Activated CD4-positive, alpha-beta T cell treated with anti-CD3 and anti-CD28 coated beads, Interleukin-2, amount 50 U/mL, for 48 hours (primary cell): ENCODE results near the gene EXD3.
A peak's percentile ranks its signal among the peaks of the same experiment; 100 is the strongest.

Experiments used
- DNase-seq, 2 experiments: peaks; one replicate each; pipeline ENCODE4 v3.0.0-alpha.2; 2020

Gene EXD3

DNA sequence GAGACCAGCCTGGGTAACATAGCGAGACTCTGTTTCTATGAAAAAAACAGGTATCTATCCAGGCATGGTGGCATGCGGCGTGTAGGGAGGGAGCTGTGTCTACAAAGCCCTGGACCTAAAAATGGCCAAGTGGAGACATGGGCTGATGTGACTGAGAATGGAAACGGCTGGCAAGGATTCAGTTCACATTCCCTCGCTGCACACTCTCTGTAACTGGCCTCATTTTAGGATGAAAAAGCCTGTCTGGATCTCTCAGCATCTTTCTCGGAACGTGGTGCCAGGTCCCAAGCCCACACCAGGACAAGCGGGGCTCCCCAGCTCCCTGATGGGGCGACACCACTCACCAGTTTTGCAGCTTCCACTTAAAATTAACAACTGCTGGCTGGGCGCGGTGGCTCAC lies 13.4 kb downstream of the EXD3 start:
- DNase-seq = no peak

DNA sequence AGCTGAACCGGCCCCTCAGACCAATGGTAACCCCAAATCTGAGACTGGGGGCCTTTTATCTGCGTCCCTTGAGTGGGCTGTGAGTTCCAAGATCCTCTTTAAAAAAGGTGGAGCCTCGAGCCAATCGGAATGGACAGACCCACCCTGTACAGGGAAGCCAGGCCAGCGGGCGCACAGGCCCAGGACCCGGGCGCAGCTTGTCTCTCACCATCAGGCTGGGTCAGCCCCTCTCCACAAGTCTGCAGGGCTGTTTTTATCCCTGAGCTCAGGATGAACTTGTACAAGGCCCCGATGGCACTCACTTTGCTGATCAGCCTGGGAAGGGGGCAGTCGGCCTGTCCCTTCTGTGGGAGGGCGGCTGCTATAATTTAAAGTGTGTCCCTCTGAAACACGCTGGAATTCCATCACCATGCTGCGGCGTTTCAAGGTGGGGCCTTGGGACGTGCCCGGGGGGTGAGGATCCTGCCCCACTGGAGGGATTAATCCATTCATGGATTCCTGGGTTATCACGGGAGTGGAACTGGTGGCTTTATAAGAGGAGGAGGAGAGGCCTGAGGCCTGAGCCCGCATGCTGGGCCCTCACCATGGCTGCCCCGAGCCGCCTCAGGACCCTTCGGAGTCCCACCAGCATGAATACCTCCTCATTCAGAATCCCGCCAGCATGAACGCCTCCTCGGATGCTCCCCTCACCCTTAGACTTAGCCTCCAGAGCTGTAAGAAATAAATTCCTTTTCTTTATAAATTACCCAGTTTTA lies 14.1 kb downstream of the EXD3 start:
- DNase-seq = no peak

DNA sequence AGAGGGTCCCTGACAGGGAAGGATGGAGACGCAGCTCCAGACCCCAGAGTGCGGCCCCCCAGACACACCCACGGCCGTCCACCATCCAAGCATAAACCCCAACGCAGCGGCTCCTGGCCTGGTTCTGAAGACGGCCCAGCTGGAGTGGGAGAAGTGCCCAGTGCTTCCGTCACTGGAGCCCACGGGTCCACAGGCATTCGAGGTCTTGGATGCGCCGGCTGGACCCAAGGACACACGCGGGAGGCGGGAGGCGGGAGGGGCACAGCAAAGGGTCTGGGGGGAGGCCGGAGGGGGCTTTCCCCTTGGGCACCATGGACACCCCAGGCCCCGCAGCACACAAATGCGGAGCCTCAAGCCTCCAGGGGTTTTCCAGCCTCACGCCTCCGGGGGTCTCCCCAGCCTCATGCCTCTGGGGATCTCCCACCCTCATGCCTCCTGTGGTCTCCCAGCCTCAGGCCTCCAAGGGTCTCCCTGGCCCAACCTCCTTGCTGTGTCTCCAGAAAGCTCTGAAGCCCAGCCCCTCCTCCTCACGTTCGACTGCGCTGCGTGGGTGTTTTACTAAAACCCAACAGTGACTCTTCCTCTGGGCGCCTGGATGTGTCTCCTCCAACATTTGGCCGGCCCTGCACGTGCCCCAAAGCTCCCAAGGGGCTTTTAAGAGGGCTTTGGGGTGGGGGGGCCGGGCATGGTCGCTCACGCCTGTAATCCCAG lies 15.2 kb downstream of the EXD3 start:
- no peak for DNase-seq

DNA sequence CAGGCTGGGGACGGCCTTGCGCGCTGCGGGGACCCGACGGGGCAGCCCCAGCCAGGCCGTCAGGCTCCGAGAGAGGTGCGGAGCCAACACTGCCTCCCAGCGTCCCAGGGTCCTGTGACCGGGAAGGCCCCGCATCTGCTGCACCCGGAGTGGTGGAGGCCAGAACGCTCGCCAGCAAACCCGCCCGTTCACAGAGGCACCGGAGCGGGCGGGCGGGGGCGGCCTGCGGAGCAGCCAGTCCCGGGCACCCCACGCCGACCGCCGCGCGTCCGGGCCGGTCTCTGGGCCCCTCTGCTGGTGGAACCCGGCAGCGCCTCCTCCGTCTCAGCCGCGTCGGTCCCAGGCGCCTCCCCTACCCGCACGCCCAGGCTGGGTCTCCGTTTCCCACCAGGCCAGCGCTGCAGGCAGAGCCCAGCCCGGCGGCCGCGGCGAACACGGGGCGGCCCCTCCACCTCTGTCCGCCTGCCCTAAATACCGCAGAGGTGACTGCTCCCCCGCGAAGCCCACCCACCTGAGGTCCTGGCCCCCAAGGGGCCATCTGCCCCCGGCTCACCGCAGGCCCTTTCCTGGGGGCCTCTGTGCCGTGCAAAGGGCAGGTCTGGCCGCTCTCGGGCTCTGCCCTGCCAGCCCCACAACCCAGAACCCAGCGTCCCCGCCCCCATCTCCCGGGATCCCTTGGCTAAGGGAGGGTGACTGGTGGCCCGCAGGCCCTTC lies 15.9 kb downstream of the EXD3 start:
- DNase-seq = peak; percentile 73 to 75

GRCh38 chr9:137406085-137406760 lies 16.7 kb downstream of the EXD3 start:
- no peak for DNase-seq

- no peak for DNase-seq
Observed at GRCh38 chr9:137405677-137406081, 17.3 kb downstream of the EXD3 start.

GRCh38 chr9:137404961-137405567 lies 17.9 kb downstream of the EXD3 start:
- DNase-seq = no peak

GRCh38 chr9:137403269-137403668 lies 19.7 kb downstream of the EXD3 start:
- DNase-seq = no peak

GRCh38 chr9:137402746-137403145 lies 20.2 kb downstream of the EXD3 start:
- no peak for DNase-seq

GRCh38 chr9:137398561-137399468 lies 24.1 kb downstream of the EXD3 start:
- no peak for DNase-seq

DNA sequence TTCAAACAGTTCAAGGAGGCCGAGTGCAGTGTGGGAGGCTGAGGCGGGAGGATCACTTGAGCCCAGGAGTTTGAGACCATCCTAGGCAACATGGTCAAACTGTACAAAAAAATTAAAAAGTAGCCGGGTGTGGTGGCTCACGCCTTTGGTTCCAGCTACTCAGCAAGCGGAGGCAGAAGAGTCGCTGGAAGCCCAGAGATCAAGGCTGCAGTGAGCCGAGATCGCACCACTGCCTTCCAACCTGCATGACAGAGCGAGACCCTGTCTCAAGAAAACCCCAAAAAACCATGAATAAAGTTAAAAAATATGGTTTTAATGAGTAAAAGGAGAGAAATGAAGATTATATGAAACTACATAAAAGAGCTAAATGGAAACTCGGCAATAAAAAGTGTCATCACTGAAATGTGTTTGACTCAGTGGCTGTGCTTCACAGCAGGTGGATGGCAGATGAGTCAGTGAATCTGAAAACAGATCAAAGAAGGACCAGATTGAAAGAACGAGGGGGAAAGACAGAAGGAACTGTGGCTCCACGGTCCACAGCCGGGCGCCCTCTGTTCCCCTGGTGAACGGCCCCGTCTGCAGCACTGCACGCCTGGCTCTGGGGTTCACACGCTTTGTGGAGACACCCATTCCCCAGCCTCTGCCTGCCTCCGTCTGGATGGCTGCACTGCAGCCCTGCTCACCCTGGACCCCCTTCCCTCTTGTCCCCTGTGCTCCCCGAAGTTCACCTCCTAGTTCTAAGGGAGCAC lies 25.1 kb downstream of the EXD3 start:
- DNase-seq = peak; percentile 59 to 66

DNA sequence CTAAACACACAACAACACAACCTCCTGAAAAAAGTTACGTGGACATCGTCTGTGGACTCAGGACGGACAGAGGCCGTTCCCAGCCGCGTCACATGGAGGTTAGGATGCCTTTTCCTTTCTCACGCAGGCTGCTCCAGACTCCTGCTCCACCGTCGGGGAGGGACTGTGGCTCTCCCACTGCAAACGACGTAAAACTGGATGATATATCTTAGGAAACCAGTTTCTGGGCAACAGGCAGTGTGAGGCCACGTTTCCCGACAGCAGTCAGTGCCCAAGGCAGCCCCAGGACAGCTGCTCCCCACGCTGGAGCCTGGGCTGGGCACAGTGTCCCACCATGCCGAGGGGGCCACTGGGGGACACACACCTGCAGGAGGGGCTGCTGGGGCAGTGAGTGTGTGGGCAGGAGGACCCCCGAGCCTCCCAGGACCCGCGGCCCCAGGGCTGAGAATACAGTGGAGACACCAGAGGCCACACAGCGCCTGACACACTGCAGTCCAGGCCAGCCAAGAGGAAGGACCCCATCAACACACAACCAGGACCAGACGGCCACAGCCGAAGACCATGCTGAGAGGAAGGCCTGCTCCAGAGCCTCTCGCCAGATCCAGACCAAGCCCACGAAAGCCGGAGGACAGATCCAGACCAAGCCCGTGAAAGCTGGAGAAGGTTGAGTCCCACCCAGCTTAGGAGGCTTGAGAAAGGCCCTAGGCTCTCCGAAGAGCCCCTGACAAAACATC lies 26.2 kb downstream of the EXD3 start:
- DNase-seq = no peak

DNA sequence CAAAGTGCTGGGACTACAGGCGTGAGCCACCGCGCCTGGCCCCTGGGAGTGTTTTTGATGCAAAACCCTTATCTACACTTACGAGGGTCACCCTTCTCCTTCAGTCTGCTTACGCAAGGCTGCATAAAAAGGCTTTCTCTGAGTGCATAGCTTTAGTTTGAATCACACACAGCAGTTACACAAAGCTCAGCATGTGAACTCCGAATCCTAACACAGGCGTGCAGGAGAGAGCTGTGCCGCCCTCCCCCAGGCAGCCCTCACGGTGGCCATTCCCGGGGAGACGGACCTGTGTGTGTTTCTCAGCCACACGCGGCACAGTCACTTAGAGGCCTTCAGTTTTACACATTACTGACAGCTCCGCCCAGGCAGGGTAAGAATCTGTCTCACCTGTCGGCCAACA lies 26.7 kb downstream of the EXD3 start:
- no peak for DNase-seq

- DNase-seq = no peak
Observed at GRCh38 chr9:137395666-137396010, 27.3 kb downstream of the EXD3 start.

DNA sequence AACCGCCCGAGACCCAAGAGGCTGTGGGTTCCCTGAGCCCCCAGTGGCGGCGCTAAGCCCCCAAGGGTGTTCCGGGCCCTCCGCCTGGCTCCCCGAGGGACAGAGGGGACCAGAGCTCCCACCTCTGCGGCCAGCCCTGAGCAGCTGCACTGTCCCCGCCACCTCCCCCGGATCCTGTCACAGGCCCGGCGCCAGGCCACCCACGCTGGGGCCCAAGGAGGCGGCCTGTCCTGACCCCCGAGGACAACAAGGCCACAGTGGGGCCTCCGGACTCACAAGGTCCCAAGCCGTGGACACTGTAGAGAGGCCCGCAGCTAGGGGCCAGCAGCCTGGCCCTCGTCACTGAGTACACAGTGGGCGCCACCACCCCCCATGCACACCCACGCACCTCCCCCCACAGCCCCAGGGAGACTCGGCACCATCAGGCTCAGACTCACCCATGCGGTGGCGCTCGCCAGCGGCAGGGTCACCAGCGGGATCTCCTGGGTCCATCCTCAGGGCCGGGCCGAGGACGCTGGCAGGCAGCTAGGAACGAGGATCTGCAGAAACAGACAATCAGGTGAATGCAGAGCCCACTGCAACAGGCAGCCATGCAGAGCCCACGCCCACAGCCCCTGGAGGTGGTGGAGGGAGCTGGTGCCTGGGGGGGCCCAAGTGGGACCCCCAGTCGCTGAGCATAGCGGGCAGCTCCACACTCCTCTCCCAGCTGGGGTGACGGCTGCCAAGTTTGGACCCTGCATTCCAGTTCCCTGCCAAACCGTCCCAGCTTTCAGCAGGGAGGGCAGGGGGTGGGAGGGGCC lies 27.9 kb downstream of the EXD3 start:
- no peak for DNase-seq

- DNase-seq = no peak
Observed at GRCh38 chr9:137393176-137394150, 29.5 kb downstream of the EXD3 start.

DNA sequence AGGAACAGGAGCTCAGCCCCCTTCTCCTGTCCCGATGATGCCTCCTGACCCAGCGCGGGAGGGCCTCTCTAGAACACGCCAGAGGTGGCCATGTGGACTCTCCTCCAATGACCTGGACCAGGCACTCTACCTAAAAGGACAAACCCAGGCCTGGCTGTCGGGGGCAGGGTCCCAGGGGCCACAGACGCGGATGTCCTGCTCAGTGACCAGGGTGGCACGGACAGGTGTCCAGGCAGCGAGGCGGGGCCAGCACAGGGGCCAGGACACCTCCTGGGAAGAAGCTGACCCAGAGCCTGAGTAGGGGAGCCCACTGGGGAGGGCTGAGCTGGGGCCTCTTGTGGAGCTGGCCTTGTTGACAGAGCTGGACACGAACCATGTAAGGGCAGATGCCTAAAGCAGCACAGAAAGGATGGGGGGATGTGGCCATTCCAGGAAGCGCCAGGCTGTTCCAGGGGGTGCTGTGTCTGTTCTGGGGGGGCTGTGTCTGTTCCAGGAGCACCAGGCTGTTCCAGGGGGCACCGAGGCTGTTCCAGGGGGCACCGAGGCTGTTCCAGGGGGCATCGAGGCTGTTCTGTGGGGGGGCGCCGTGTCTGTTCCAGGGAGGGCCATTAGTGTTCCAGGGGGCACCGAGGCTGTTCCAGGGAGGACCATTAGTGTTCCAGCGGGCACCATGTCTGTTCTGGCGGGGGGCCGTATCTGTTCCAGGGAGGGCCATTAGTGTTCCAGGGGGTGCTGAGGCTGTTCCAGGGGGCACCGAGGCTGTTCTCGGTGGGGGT lies 30.5 kb downstream of the EXD3 start:
- DNase-seq = no peak

DNA sequence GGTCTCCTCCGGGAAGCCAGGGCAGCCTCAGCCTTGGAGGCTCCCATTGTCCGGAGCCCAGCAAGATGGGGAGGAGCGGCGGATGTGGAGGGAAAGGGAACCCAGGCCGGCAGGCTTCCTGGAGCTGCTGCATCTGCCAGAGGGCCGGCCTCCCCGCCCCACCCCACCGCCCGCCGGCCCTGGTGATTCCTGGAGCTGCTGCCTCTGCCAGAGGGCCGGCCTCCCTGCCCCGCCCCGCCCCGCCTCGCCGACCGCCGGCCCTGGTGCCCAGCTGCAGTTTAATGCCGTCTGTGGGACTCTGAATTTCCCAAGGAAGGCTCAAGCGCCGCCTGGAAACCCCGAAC lies 31.6 kb downstream of the EXD3 start:
- DNase-seq = no peak
